Measurements from ENCODE around the gene SDC1. TPM values are rescaled to one million over a fixed set of nuclear protein-coding genes. Genes with fewer than 3 reads are reported as not detected.
"Not testable (repeated sequence)": the region's sequence is repeated elsewhere in the genome, so short reads cannot be mapped to it uniquely, and the experiment has no call there.

The SDC1 gene
- polyA plus RNA-seq, 4 donors = 36.9 to 89.9 (median 58.3) TPM

GRCh38 chr2:20195016-20195411, 29.9 kb downstream of the SDC1 start:
- FAIRE-seq; H3K27me3 ChIP-seq (ENCODE audit: control insufficient read depth in 3 of 3, insufficient read depth in 3 of 3, low read length in 3 of 3); DNase-seq; H3K9me3 ChIP-seq (ENCODE audit: control insufficient read depth in 2 of 2, insufficient read depth in 1 of 2, low read depth in 1 of 2, low read length in 1 of 2); H3K36me3 ChIP-seq (ENCODE audit: control insufficient read depth in 3 of 3, insufficient read depth in 2 of 3, low read depth in 1 of 3, low read length in 3 of 3); H3K4me3 ChIP-seq (ENCODE audit: low read depth in 1 of 3, low read length in 3 of 3): not testable (repeated sequence)
- 76 to 83% (median 82%) methylated on average over 8 of the region's 8 CpGs for WGBS, 3 donors
- H3K27ac ChIP-seq (ENCODE audit: low read depth in 1 of 3, low read length in 2 of 3) = peak overlapping the region in 1 of 3 donors; percentile 69
- H3K4me1 ChIP-seq (ENCODE audit: control insufficient read depth in 3 of 3, insufficient read depth in 2 of 3, low read depth in 1 of 3, low read length in 2 of 3) = peaks cover 7 to 46% (median 8%) of the 10 kb centered on the region in 3 donors

GRCh38 chr2:20194097-20195015, 30.6 kb downstream of the SDC1 start:
- no peak overlapping the region for H3K27ac ChIP-seq (ENCODE audit: low read depth in 1 of 3, low read length in 2 of 3)
- no peaks in the 10 kb centered on the region for H3K9me3 ChIP-seq (ENCODE audit: control insufficient read depth in 2 of 2, insufficient read depth in 1 of 2, low read depth in 1 of 2, low read length in 1 of 2)
- DNase-seq (no peak), FAIRE-seq (no peak)
- H3K36me3 ChIP-seq (ENCODE audit: control insufficient read depth in 3 of 3, insufficient read depth in 2 of 3, low read depth in 1 of 3, low read length in 3 of 3) = peaks cover 0 to 2% (median 0%) of the 10 kb centered on the region in 3 donors
- no peaks in the 10 kb centered on the region for H3K27me3 ChIP-seq (ENCODE audit: control insufficient read depth in 3 of 3, insufficient read depth in 3 of 3, low read length in 3 of 3)
- peaks cover 7 to 46% (median 8%) of the 10 kb centered on the region in 3 donors for H3K4me1 ChIP-seq (ENCODE audit: control insufficient read depth in 3 of 3, insufficient read depth in 2 of 3, low read depth in 1 of 3, low read length in 2 of 3)
- WGBS, 3 donors = 87 to 93% (median 88%) methylated on average over 16 of the region's 16 CpGs
- H3K4me3 ChIP-seq (ENCODE audit: low read depth in 1 of 3, low read length in 3 of 3) = no peak overlapping the region

- no peak overlapping the region for H3K27ac ChIP-seq (ENCODE audit: low read depth in 1 of 3, low read length in 2 of 3)
- no peak for FAIRE-seq
These were observed 31.7 kb downstream of the SDC1 start for GRCh38 chr2:20193185-20193584.

GRCh38 chr2:20192781-20193180, 32.1 kb downstream of the SDC1 start:
- H3K27ac ChIP-seq (ENCODE audit: low read depth in 1 of 3, low read length in 2 of 3) = no peak overlapping the region
- FAIRE-seq (no peak), DNase-seq (no peak)
- 40 to 63% (median 58%) methylated on average over 2 of the region's 2 CpGs for WGBS, 3 donors
- no peak overlapping the region for H3K4me3 ChIP-seq (ENCODE audit: low read depth in 1 of 3, low read length in 3 of 3)
- no peaks in the 10 kb centered on the region for H3K27me3 ChIP-seq (ENCODE audit: control insufficient read depth in 3 of 3, insufficient read depth in 3 of 3, low read length in 3 of 3)
- peaks cover 0 to 2% (median 0%) of the 10 kb centered on the region in 3 donors for H3K36me3 ChIP-seq (ENCODE audit: control insufficient read depth in 3 of 3, insufficient read depth in 2 of 3, low read depth in 1 of 3, low read length in 3 of 3)
- no peaks in the 10 kb centered on the region for H3K9me3 ChIP-seq (ENCODE audit: control insufficient read depth in 2 of 2, insufficient read depth in 1 of 2, low read depth in 1 of 2, low read length in 1 of 2)
- H3K4me1 ChIP-seq (ENCODE audit: control insufficient read depth in 3 of 3, insufficient read depth in 2 of 3, low read depth in 1 of 3, low read length in 2 of 3) = peaks cover 0 to 33% (median 6%) of the 10 kb centered on the region in 3 donors

More at GRCh38 chr2:20193185-20193584, 31.7 kb downstream of the SDC1 start:
- H3K27me3 ChIP-seq (ENCODE audit: control insufficient read depth in 3 of 3, insufficient read depth in 3 of 3, low read length in 3 of 3) = no peaks in the 10 kb centered on the region
- no peaks in the 10 kb centered on the region for H3K9me3 ChIP-seq (ENCODE audit: control insufficient read depth in 2 of 2, insufficient read depth in 1 of 2, low read depth in 1 of 2, low read length in 1 of 2)
- H3K4me3 ChIP-seq (ENCODE audit: low read depth in 1 of 3, low read length in 3 of 3) = no peak overlapping the region
- peaks cover 1 to 37% (median 6%) of the 10 kb centered on the region in 3 donors for H3K4me1 ChIP-seq (ENCODE audit: control insufficient read depth in 3 of 3, insufficient read depth in 2 of 3, low read depth in 1 of 3, low read length in 2 of 3)
- no peak for DNase-seq
- H3K36me3 ChIP-seq (ENCODE audit: control insufficient read depth in 3 of 3, insufficient read depth in 2 of 3, low read depth in 1 of 3, low read length in 3 of 3) = peaks cover 0 to 2% (median 0%) of the 10 kb centered on the region in 3 donors
- WGBS, 3 donors = 75 to 81% (median 79%) methylated on average over 4 of the region's 4 CpGs

GRCh38 chr2:20191714-20192569, 33.0 kb downstream of the SDC1 start:
- 57 to 71% (median 64%) methylated on average over 13 of the region's 13 CpGs for WGBS, 3 donors
- Histone ChIP-seq H3K27me3 (ENCODE audit: control insufficient read depth in 3 of 3, insufficient read depth in 3 of 3, low read length in 3 of 3) (no peaks in the 10 kb centered on the region), H3K9me3 (ENCODE audit: control insufficient read depth in 2 of 2, insufficient read depth in 1 of 2, low read depth in 1 of 2, low read length in 1 of 2) (no peaks in the 10 kb centered on the region), H3K4me1 (ENCODE audit: control insufficient read depth in 3 of 3, insufficient read depth in 2 of 3, low read depth in 1 of 3, low read length in 2 of 3) (peaks cover 0 to 36% (median 5%) of the 10 kb centered on the region in 3 donors), H3K27ac (ENCODE audit: low read depth in 1 of 3, low read length in 2 of 3) (peak overlapping the region; percentile 18 to 46 (median 34)), H3K36me3 (ENCODE audit: control insufficient read depth in 3 of 3, insufficient read depth in 2 of 3, low read depth in 1 of 3, low read length in 3 of 3) (peaks cover 0 to 2% (median 0%) of the 10 kb centered on the region in 3 donors), H3K4me3 (ENCODE audit: low read depth in 1 of 3, low read length in 3 of 3) (no peak overlapping the region)
- DNase-seq (peak; percentile 39 to 67), FAIRE-seq (no peak)

- FAIRE-seq = no peak
- 72 to 84% (median 77%) methylated on average over 19 of the region's 19 CpGs for WGBS, 3 donors
- DNase-seq = peak in 1 of 2 donors; percentile 58
- Histone ChIP-seq H3K36me3 (ENCODE audit: control insufficient read depth in 3 of 3, insufficient read depth in 2 of 3, low read depth in 1 of 3, low read length in 3 of 3) (peaks cover 0 to 3% (median 0%) of the 10 kb centered on the region in 3 donors), H3K27ac (ENCODE audit: low read depth in 1 of 3, low read length in 2 of 3) (peak overlapping the region in 2 of 3 donors; percentile 34 to 46), H3K27me3 (ENCODE audit: control insufficient read depth in 3 of 3, insufficient read depth in 3 of 3, low read length in 3 of 3) (no peaks in the 10 kb centered on the region), H3K4me1 (ENCODE audit: control insufficient read depth in 3 of 3, insufficient read depth in 2 of 3, low read depth in 1 of 3, low read length in 2 of 3) (peaks cover 0 to 36% (median 3%) of the 10 kb centered on the region in 3 donors), H3K4me3 (ENCODE audit: low read depth in 1 of 3, low read length in 3 of 3) (no peak overlapping the region), H3K9me3 (ENCODE audit: control insufficient read depth in 2 of 2, insufficient read depth in 1 of 2, low read depth in 1 of 2, low read length in 1 of 2) (no peaks in the 10 kb centered on the region)
These were observed 33.8 kb downstream of the SDC1 start for GRCh38 chr2:20190876-20191713.

- Histone ChIP-seq H3K27me3 (ENCODE audit: control insufficient read depth in 3 of 3, insufficient read depth in 3 of 3, low read length in 3 of 3) (no peaks in the 10 kb centered on the region), H3K4me1 (ENCODE audit: control insufficient read depth in 3 of 3, insufficient read depth in 2 of 3, low read depth in 1 of 3, low read length in 2 of 3) (peaks cover 0 to 39% (median 3%) of the 10 kb centered on the region in 3 donors), H3K27ac (ENCODE audit: low read depth in 1 of 3, low read length in 2 of 3) (no peak overlapping the region), H3K4me3 (ENCODE audit: low read depth in 1 of 3, low read length in 3 of 3) (no peak overlapping the region), H3K9me3 (ENCODE audit: control insufficient read depth in 2 of 2, insufficient read depth in 1 of 2, low read depth in 1 of 2, low read length in 1 of 2) (no peaks in the 10 kb centered on the region), H3K36me3 (ENCODE audit: control insufficient read depth in 3 of 3, insufficient read depth in 2 of 3, low read depth in 1 of 3, low read length in 3 of 3) (peaks cover 0 to 5% (median 0%) of the 10 kb centered on the region in 3 donors)
- DNase-seq (no peak), FAIRE-seq (no peak)
- WGBS, 3 donors = 66 to 82% (median 72%) methylated on average over 9 of the region's 9 CpGs
These were observed 34.8 kb downstream of the SDC1 start for GRCh38 chr2:20190170-20190569.
